ENCODE results near the gene MAGI3. TPM values are rescaled to one million over a fixed set of nuclear protein-coding genes. Genes with fewer than 3 reads are reported as not detected.

The MAGI3 gene
- total and polyA plus RNA-seq, 8 donors = 27.4 to 62.2 (median 36.3) TPM

DNA sequence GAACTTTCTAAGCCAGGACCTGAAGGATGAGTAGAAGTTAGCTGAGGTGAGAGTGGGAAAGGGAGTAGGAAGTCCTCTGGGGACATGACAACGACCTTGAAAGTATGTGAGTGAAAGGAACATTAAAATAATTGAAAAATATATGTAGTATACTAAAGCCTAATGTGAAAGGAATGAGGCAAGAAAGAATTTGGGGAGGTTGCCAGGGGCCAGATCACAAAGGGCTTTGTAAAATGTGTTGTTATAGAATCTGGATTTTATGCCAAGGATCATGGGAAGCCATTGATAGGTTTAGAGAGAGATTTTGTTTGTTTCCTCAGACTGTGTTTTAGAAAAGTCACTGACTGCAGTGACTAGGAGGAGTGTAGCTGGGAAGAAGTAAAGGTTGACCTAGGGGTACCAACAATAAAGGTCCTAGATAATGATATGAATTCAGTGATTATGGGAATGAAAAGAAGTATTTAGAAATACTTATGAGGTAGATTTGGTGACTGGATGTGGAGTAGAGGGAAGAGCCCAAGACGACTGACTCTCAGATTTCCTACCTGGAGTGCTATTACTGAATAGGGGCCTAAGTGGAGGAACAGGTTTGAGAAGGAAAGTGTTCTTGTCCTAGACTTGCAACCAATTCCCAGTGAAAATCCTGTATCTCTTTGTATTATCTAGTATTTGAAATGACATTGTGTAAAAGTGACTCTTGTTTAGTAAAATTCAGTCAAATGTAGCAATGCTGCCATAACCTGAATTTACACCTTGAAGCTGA, 189.1 kb downstream of the MAGI3 start:
- intact Hi-C loops (cut with DNase I) = no loop called here
- no peaks in the 10 kb centered on the region for H3K36me3 ChIP-seq
- H3K9me3 ChIP-seq = peaks cover 0 to 2% of the 10 kb centered on the region in 2 donors
- no peaks in the 10 kb centered on the region for H3K4me1 ChIP-seq
- H3K27ac ChIP-seq = no peak overlapping the region
- ATAC-seq (peak; percentile 88), DNase-seq (peak in 1 of 4 donors; percentile 26)
- TF ChIP-seq, protein P1, sequence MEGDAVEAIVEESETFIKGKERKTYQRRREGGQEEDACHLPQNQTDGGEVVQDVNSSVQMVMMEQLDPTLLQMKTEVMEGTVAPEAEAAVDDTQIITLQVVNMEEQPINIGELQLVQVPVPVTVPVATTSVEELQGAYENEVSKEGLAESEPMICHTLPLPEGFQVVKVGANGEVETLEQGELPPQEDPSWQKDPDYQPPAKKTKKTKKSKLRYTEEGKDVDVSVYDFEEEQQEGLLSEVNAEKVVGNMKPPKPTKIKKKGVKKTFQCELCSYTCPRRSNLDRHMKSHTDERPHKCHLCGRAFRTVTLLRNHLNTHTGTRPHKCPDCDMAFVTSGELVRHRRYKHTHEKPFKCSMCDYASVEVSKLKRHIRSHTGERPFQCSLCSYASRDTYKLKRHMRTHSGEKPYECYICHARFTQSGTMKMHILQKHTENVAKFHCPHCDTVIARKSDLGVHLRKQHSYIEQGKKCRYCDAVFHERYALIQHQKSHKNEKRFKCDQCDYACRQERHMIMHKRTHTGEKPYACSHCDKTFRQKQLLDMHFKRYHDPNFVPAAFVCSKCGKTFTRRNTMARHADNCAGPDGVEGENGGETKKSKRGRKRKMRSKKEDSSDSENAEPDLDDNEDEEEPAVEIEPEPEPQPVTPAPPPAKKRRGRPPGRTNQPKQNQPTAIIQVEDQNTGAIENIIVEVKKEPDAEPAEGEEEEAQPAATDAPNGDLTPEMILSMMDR (IDR thresholded peaks at IDR 0.05) = no peak
- H3K4me3 ChIP-seq = no peak overlapping the region
- H3K27me3 ChIP-seq = no peaks in the 10 kb centered on the region

GRCh38 chr1:113581323-113581722, 191.0 kb downstream of the MAGI3 start:
- TF ChIP-seq, protein P1 (IDR thresholded peaks at IDR 0.05) = no peak
- Histone ChIP-seq H3K4me1 (no peaks in the 10 kb centered on the region), H3K9me3 (no peaks in the 10 kb centered on the region), H3K27ac (no peak overlapping the region), H3K4me3 (no peak overlapping the region), H3K27me3 (no peaks in the 10 kb centered on the region), H3K36me3 (no peaks in the 10 kb centered on the region)
- DNase-seq = no peak
- intact Hi-C loops (cut with DNase I) = no loop called here
- ATAC-seq = no peak

DNA sequence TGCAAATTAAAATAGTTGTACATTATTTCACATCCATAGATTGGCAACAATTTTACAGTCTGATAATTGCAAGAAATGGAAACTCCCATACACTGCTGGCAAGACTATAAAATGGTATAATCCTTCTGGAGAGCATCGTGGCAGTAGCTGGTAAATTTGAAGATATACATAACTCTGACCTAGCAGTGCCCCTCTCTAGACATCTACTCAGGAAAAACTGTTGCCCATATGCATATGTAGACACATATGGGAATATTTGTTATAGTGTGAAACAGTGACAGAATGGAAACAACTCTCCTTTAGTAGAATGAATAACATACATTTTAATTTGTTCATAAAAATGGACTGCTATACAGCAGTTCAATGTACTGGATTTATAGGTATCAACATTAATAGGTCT, 191.8 kb downstream of the MAGI3 start:
- no peaks in the 10 kb centered on the region for H3K27me3 ChIP-seq
- H3K4me3 ChIP-seq = no peak overlapping the region
- no peaks in the 10 kb centered on the region for H3K36me3 ChIP-seq
- TF ChIP-seq, protein P1 (IDR thresholded peaks at IDR 0.05) = no peak
- DNase-seq (no peak), ATAC-seq (no peak)
- intact Hi-C loops (cut with DNase I) = no loop called here
- no peaks in the 10 kb centered on the region for H3K9me3 ChIP-seq
- no peak overlapping the region for H3K27ac ChIP-seq
- H3K4me1 ChIP-seq = no peaks in the 10 kb centered on the region

GRCh38 chr1:113587475-113587874, 197.2 kb downstream of the MAGI3 start:
- Histone ChIP-seq H3K27me3 (no peaks in the 10 kb centered on the region), H3K9me3 (no peaks in the 10 kb centered on the region), H3K36me3 (no peaks in the 10 kb centered on the region), H3K4me3 (no peak overlapping the region), H3K4me1 (no peaks in the 10 kb centered on the region), H3K27ac (no peak overlapping the region)
- intact Hi-C loops (cut with DNase I) = no loop called here
- ATAC-seq = no peak
- no peak for DNase-seq
- TF ChIP-seq, protein P1 (IDR thresholded peaks at IDR 0.05) = no peak

DNA sequence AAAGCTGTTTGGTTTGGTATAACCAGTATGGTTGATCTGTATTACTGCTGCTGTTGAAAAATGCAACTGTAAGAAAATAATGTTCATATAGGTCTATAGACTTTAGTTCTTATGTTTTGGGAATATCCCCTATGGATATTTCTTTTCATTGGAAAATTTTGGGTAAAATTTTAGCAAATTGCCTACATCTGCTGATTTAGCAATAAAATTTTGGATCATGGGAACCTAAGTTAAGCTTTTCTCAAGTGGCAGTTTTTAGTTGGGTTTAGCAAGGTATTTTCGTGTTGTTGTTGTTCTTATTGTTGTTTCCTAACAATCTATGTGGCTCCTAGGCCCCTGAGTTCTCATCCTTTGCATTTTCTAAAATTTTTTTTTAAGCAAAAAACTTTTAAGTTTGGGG, 201.9 kb downstream of the MAGI3 start:
- H3K27ac ChIP-seq = no peak overlapping the region
- H3K27me3 ChIP-seq = no peaks in the 10 kb centered on the region
- no peak overlapping the region for H3K4me3 ChIP-seq
- no peaks in the 10 kb centered on the region for H3K4me1 ChIP-seq
- H3K9me3 ChIP-seq = peaks cover 0 to 13% of the 10 kb centered on the region in 2 donors
- TF ChIP-seq, protein P1 (IDR thresholded peaks at IDR 0.05) = no peak
- ATAC-seq = no peak
- peaks cover 0 to 31% of the 10 kb centered on the region in 2 donors for H3K36me3 ChIP-seq
- intact Hi-C loops (cut with DNase I) = no loop called here
- no peak for DNase-seq
